A673 (cell line): ENCODE results near the gene CYBRD1. TPM values are rescaled to one million over a fixed set of nuclear protein-coding genes. Genes with fewer than 3 reads are reported as not detected.

Experiments used
- BruUV-seq: library from RNA; stranded (reverse); fragments of 400-500 nt; replicated peaks from 2 replicates; lab custom pipeline; 2021; lab: Mats Ljungman, UMichigan
- CTCF ChIA-PET: fragments of 300-600 bp; sonication (Branson Sonifier 250); formaldehyde crosslinking; loops from one replicate; lab custom pipeline; 2022; ENCODE audit warnings: antibody characterized with exemption; lab: Charles Lee
- POLR2A ChIA-PET: fragments of 300-600 bp; sonication (Branson Sonifier 250); formaldehyde crosslinking; loops from one replicate; lab custom pipeline; 2022; ENCODE audit warnings: antibody characterized with exemption; ENCODE audit not compliant: low non-redundant PET; lab: Charles Lee
- DNase-seq: peaks from one replicate; pipeline ENCODE4 v3.0.0-alpha.2; 2015; ENCODE audit warnings: low spot score
- H3K27ac ChIP-seq: fragments of 200-600 bp; sonication (generic); 2 replicates; pipeline ENCODE4 v1.5.1; 2016; ENCODE audit warnings: mixed run types, low read depth, mild to moderate bottlenecking, mixed read lengths, antibody characterized with exemption, low read length; ENCODE audit not compliant: poor library complexity, severe bottlenecking
- H3K27me3 ChIP-seq: fragments of 200-600 bp; sonication (generic); replicated peaks from 2 replicates; pipeline ENCODE4 v1.6.1; 2017; ENCODE audit warnings: mixed run types, low read depth, mild to moderate bottlenecking, mixed read lengths, antibody characterized with exemption, low read length; ENCODE audit not compliant: insufficient read depth, poor library complexity
- H3K36me3 ChIP-seq: fragments of 200-600 bp; sonication (generic); 2 replicates; pipeline ENCODE4 v1.6.1; 2016; ENCODE audit warnings: mixed run types, mild to moderate bottlenecking, mixed read lengths, antibody characterized with exemption, low read length; ENCODE audit not compliant: insufficient read depth, poor library complexity, severe bottlenecking
- H3K4me1 ChIP-seq: fragments of 200-600 bp; sonication (generic); 2 replicates; pipeline ENCODE4 v1.6.1; 2017; ENCODE audit warnings: mixed run types, mild to moderate bottlenecking, mixed read lengths, antibody characterized with exemption, low read length; ENCODE audit not compliant: insufficient read depth, poor library complexity, severe bottlenecking
- H3K4me3 ChIP-seq: fragments of 200-600 bp; sonication (generic); 2 replicates; pipeline ENCODE4 v1.5.1; 2016; ENCODE audit warnings: low read depth, mixed run types, mild to moderate bottlenecking, mixed read lengths, low read length; ENCODE audit not compliant: poor library complexity, severe bottlenecking
- H3K9me3 ChIP-seq: fragments of 200-600 bp; sonication (generic); 2 replicates; pipeline ENCODE4 v1.6.1; 2016; ENCODE audit warnings: mixed run types, low read depth, mild to moderate bottlenecking, mixed read lengths, antibody characterized with exemption, low read length; ENCODE audit not compliant: poor library complexity, severe bottlenecking
- CTCF ChIP-seq: fragments of 300-800, 200-600 bp; sonication (generic); conservative IDR thresholded peaks from 2 replicates; pipeline ENCODE4 v1.5.1; 2017; ENCODE audit warnings: low read depth, mild to moderate bottlenecking, antibody characterized with exemption, low read length, moderate library complexity, mixed read lengths
- EZH2 ChIP-seq: fragments of 200-600 bp; sonication (generic); IDR thresholded peaks from 2 replicates; pipeline ENCODE4 v1.6.1; 2017; ENCODE audit warnings: borderline replicate concordance, low read depth, mild to moderate bottlenecking, mixed read lengths, antibody characterized with exemption, low read length; ENCODE audit not compliant: poor library complexity, severe bottlenecking
- intact Hi-C: fragments of 100-400 bp; cut with micrococcal nuclease; formaldehyde crosslinking; loops from one replicate; pipeline ENCODE4 v1.10.0; 2022; ENCODE audit not compliant: unreplicated experiment
- total RNA-seq: library from RNA; stranded (reverse); gene quantifications from 2 replicates; pipeline ENCODE4 v1.2.3, GENCODE V29; 2021

CYBRD1 gene
- total RNA-seq, 1 experiment from 2014 or later: 7.3 TPM

- TF ChIP-seq EZH2 (no peak), CTCF (no peak)
- Histone ChIP-seq H3K4me1 (no peaks in the 10 kb centered on the region), H3K27ac (no peak overlapping the region), H3K27me3 (no peaks in the 10 kb centered on the region), H3K4me3 (no peak overlapping the region), H3K9me3 (no peaks in the 10 kb centered on the region), H3K36me3 (no peaks in the 10 kb centered on the region)
- POLR2A ChIA-PET: interaction anchor here (0.5 kb wide), 1 partner anchor 32 kb away, joined by 10 read pairs; no protein-coding TSS in a partner anchor
- no TSS peak for BruUV-seq
- CTCF ChIA-PET: no interaction called here
- intact Hi-C loops: no loop called here
- no peak for DNase-seq
Observed at GRCh38 chr2:171547720-171548119, 25.4 kb downstream of the CYBRD1 start.

- H3K9me3 ChIP-seq: no peaks in the 10 kb centered on the region
- H3K4me1 ChIP-seq: peaks cover 9% of the 10 kb centered on the region
- no peak overlapping the region for H3K27ac ChIP-seq
- ChIA-PET CTCF (no interaction called here), POLR2A (no interaction called here)
- H3K4me3 ChIP-seq: no peak overlapping the region
- DNase-seq: no peak
- TF ChIP-seq EZH2 (no peak), CTCF (no peak)
- intact Hi-C loops: no loop called here
- H3K36me3 ChIP-seq: no peaks in the 10 kb centered on the region
- H3K27me3 ChIP-seq: no peaks in the 10 kb centered on the region
- no TSS peak for BruUV-seq
Observed at GRCh38 chr2:171550613-171551012, 28.3 kb downstream of the CYBRD1 start.

GRCh38 chr2:171551836-171552235 is 29.6 kb downstream of the CYBRD1 start:
- no TSS peak for BruUV-seq
- DNase-seq: no peak
- Histone ChIP-seq H3K36me3 (no peaks in the 10 kb centered on the region), H3K27ac (no peak overlapping the region), H3K9me3 (no peaks in the 10 kb centered on the region), H3K4me3 (no peak overlapping the region), H3K4me1 (peaks cover 11% of the 10 kb centered on the region), H3K27me3 (no peaks in the 10 kb centered on the region)
- ChIA-PET POLR2A (no interaction called here), CTCF (interaction anchor here (0.6 kb wide), 1 partner anchor 847 kb away, joined by 3 read pairs; no protein-coding TSS in a partner anchor)
- intact Hi-C loops: no loop called here
- TF ChIP-seq EZH2 (no peak), CTCF (no peak)
